Transverse colon (tissue), 4 donors: ENCODE data around the gene R3HDML.

ENCODE experiments used
- CTCF ChIP-seq, 5 experiments: fragments of 200-600 bp in 3 of 5; fragments of 450-650 bp in 2 of 5; sonication (generic) in 3 of 5; IDR thresholded peaks; 1 replicate in 2 of 5; 2 replicates in 3 of 5; pipeline ENCODE4 v1.5.1; 2016 to 2017; ENCODE audit warnings: antibody characterized with exemption in 5 of 5, inconsistent platforms in 3 of 5, mild to moderate bottlenecking in 2 of 5, moderate library complexity in 1 of 5
- POLR2AphosphoS5 ChIP-seq, 3 donors: sonication (generic); formaldehyde crosslinking; IDR thresholded peaks; one replicate each; pipeline ENCODE4 v1.6.1; 2016; ENCODE audit warnings: antibody characterized with exemption in 3 of 3

GRCh38 chr20:44287272-44288097 is 49.4 kb upstream of the R3HDML start:
- TF ChIP-seq CTCF (IDR thresholded peaks at IDR 0.05) (no peak), POLR2AphosphoS5 (IDR thresholded peaks at IDR 0.05) (no peak)
